Measurements from ENCODE around the gene CERS3. TPM values are rescaled to one million over a fixed set of nuclear protein-coding genes. Genes with fewer than 3 reads are reported as not detected.

Gene CERS3
- total RNA-seq, 1 donor from 2014 or later, result 0.08 TPM

GRCh38 chr15:100472736-100473135 is 56.0 kb downstream of the CERS3 start:
- intact Hi-C loops (cut with micrococcal nuclease), result no loop called here
- no peak for TF ChIP-seq CTCF (IDR thresholded peaks at IDR 0.05; ENCODE audit: borderline replicate concordance)
- no peak overlapping the region for H3K27ac ChIP-seq (replicated peaks)

GRCh38 chr15:100471933-100472332 is 56.8 kb downstream of the CERS3 start:
- no peaks in the 10 kb centered on the region for H3K36me3 ChIP-seq
- H3K4me3 ChIP-seq, result no peak overlapping the region
- H3K9me3 ChIP-seq (replicated peaks), result peaks cover 3% of the 10 kb centered on the region
- intact Hi-C loops (cut with micrococcal nuclease), result no loop called here
- H3K4me1 ChIP-seq, result no peaks in the 10 kb centered on the region
- no peak for TF ChIP-seq CTCF (IDR thresholded peaks at IDR 0.05; ENCODE audit: borderline replicate concordance)
- H3K27ac ChIP-seq (replicated peaks), result no peak overlapping the region
- no peaks in the 10 kb centered on the region for H3K27me3 ChIP-seq (ENCODE audit: low read depth)
- no peak for DNase-seq

More at GRCh38 chr15:100472736-100473135, 56.0 kb downstream of the CERS3 start:
- no peak for DNase-seq
- no peak overlapping the region for H3K4me3 ChIP-seq
- H3K9me3 ChIP-seq (replicated peaks), result peaks cover 10% of the 10 kb centered on the region
- no peaks in the 10 kb centered on the region for H3K36me3 ChIP-seq
- no peaks in the 10 kb centered on the region for H3K27me3 ChIP-seq (ENCODE audit: low read depth)
- no peaks in the 10 kb centered on the region for H3K4me1 ChIP-seq

GRCh38 chr15:100468285-100468684 is 60.5 kb downstream of the CERS3 start:
- Histone ChIP-seq H3K9me3 (replicated peaks) (no peaks in the 10 kb centered on the region), H3K36me3 (no peaks in the 10 kb centered on the region), H3K27me3 (ENCODE audit: low read depth) (no peaks in the 10 kb centered on the region), H3K27ac (replicated peaks) (no peak overlapping the region), H3K4me1 (no peaks in the 10 kb centered on the region), H3K4me3 (no peak overlapping the region)
- intact Hi-C loops (cut with micrococcal nuclease), result no loop called here
- peak; percentile 17 for DNase-seq
- TF ChIP-seq CTCF (IDR thresholded peaks at IDR 0.05; ENCODE audit: borderline replicate concordance), result no peak

GRCh38 chr15:100466073-100466472 is 62.7 kb downstream of the CERS3 start:
- H3K9me3 ChIP-seq (replicated peaks), result no peaks in the 10 kb centered on the region
- TF ChIP-seq CTCF (IDR thresholded peaks at IDR 0.05; ENCODE audit: borderline replicate concordance), result no peak
- H3K4me3 ChIP-seq, result no peak overlapping the region
- H3K36me3 ChIP-seq, result no peaks in the 10 kb centered on the region
- H3K4me1 ChIP-seq, result no peaks in the 10 kb centered on the region
- H3K27me3 ChIP-seq (ENCODE audit: low read depth), result no peaks in the 10 kb centered on the region
- intact Hi-C loops (cut with micrococcal nuclease), result no loop called here
- no peak for DNase-seq
- no peak overlapping the region for H3K27ac ChIP-seq (replicated peaks)

- Histone ChIP-seq H3K4me3 (no peak overlapping the region), H3K36me3 (no peaks in the 10 kb centered on the region), H3K9me3 (replicated peaks) (peaks cover 7% of the 10 kb centered on the region), H3K27ac (replicated peaks) (no peak overlapping the region), H3K4me1 (no peaks in the 10 kb centered on the region), H3K27me3 (ENCODE audit: low read depth) (no peaks in the 10 kb centered on the region)
- intact Hi-C loops (cut with micrococcal nuclease), result no loop called here
- TF ChIP-seq CTCF (IDR thresholded peaks at IDR 0.05; ENCODE audit: borderline replicate concordance), result no peak
- no peak for DNase-seq
Measured at GRCh38 chr15:100464888-100465287, 63.9 kb downstream of the CERS3 start.

- no peak for DNase-seq
- no peaks in the 10 kb centered on the region for H3K4me1 ChIP-seq
- peaks cover 14% of the 10 kb centered on the region for H3K9me3 ChIP-seq (replicated peaks)
- no peaks in the 10 kb centered on the region for H3K27me3 ChIP-seq (ENCODE audit: low read depth)
- no peaks in the 10 kb centered on the region for H3K36me3 ChIP-seq
- no peak overlapping the region for H3K27ac ChIP-seq (replicated peaks)
- intact Hi-C loops (cut with micrococcal nuclease), result no loop called here
- H3K4me3 ChIP-seq, result no peak overlapping the region
- TF ChIP-seq CTCF (IDR thresholded peaks at IDR 0.05; ENCODE audit: borderline replicate concordance), result no peak
Measured at GRCh38 chr15:100464256-100464655, 64.5 kb downstream of the CERS3 start.
